ENCODE data around the gene SYCN.

SYCN gene

DNA sequence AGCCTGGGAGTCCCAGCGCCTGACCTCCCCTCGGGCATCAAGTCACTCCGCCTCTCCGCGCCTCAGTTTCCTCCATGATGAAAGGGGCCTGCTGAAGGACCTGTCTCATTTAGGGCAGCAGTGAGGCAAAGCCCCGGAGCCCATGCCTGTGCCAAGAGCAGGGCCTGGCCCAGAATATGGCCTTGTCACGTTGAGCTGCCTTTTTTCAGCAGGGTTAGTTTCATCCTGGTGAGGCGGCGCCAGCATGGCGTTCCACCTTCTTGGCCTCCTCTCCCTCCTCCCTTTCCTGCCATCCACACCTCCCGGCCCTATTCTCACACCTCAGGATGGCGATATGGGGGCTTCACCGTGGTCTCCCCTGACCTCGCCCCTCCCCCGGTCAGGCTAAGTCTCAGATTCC lies 48.3 kb downstream of the SYCN start:
- no peak for DNase-seq (ENCODE audit: low read depth, low spot score)

- no peak for DNase-seq (ENCODE audit: low read depth, low spot score)
Measured at GRCh38 chr19:39155114-39155700, 48.9 kb downstream of the SYCN start.

GRCh38 chr19:39154629-39155100 lies 49.4 kb downstream of the SYCN start:
- no peak for DNase-seq (ENCODE audit: low read depth, low spot score)

DNA sequence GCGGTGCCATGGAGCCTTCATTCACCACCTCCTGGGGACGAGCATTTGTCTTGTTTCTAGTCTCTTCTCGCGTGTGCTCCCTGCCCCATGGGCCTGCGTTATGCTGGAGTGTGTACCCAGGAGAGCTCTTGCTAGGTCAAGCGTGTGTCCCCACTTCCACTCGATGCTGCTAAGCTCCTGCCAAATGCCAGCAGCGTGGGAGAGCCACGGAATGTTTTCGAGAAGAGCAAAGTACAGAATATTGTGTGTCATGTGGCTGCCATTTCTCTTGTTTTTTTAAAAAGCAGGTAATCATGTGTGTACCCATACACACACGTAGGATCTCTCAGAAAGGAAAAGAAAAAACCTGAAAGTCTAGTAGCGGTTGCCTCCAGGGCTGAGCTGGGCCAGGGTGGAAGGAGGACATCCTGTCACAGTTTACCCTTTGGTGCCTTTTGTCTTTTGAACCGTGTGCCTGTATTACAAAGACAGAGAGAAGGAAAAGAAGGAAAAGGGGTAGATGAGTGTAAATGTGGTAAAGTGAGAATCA lies 49.9 kb downstream of the SYCN start:
- no peak for DNase-seq (ENCODE audit: low read depth, low spot score)
